Right ventricle myocardium inferior (tissue), 1 donor: ENCODE results near the gene TOM1L2. TPM values are rescaled to one million over a fixed set of nuclear protein-coding genes. Genes with fewer than 3 reads are reported as not detected.
"Not testable (repeated sequence)": the region's sequence is repeated elsewhere in the genome, so short reads cannot be mapped to it uniquely, and the experiment has no call there.

Experiments used
- ATAC-seq: fragments of 200-7000 bp; cut with Tn5 transposase; one replicate; pipeline ENCODE4 v1.9.1; 2020; ENCODE audit warnings: mild to moderate bottlenecking, moderate library complexity
- DNase-seq: peaks from one replicate; pipeline ENCODE4 v3.0.0; 2021; ENCODE audit errors: missing footprints
- intact Hi-C: fragments of 100-400 bp; cut with DNase I; formaldehyde crosslinking; loops from one replicate; pipeline ENCODE4 v1.11.0; 2022
- total RNA-seq: library from RNA; stranded (reverse); fragmentation: NEBNext Ultra II Directional; extraction: Animal tissue kit (Norgen Biotek cat#: 25700); gene quantifications from one replicate; pipeline ENCODE4 v1.2.1, GENCODE V29; 2021
- donor health status: DM: no; HTN: yes; CAD: no; lungs with severe emphysema.

TOM1L2 gene
- total RNA-seq, 1 donor from 2014 or later = 246 TPM

DNA sequence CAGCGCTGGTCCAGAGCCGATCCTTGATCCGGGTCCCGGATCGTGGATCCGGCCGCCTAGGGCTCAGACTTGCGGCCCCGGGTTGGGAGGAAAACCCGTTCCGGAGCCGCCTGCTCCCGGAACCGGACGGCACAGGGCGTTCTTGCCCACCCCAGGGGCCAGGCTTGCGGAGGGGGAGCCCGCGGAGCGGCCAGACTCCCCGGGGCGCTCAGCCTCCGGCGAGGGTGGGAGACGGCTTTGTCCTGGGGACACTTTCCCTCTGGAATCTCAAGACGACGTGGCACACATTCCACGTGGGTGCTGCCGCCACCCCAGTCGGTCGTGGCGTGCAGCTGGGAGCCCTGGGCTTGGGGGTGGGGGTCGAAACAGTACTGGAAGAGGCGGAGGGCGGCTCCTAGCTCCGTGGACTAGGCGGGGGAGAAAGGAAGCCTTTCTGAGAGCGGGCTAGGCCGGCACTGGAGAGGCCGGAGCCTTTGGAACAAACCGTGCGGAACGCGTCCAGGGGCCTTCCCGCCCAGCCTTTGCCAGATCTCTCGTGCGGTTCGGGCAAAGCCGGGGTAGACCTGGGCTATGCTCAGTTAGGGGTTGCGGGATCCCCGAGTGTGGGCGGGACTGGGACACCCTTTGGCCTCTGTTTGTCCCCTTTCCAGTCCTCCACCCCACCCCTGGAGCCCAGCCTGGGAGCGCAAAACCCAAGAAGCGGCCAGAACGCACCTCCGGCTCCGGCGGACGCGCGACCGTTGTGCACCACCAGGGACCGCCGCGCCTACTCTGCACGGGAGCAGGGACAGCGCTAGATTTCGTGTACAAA, 161.9 kb downstream of the TOM1L2 start:
- peak; percentile 47 for ATAC-seq
- intact Hi-C loops = no loop called here

DNA sequence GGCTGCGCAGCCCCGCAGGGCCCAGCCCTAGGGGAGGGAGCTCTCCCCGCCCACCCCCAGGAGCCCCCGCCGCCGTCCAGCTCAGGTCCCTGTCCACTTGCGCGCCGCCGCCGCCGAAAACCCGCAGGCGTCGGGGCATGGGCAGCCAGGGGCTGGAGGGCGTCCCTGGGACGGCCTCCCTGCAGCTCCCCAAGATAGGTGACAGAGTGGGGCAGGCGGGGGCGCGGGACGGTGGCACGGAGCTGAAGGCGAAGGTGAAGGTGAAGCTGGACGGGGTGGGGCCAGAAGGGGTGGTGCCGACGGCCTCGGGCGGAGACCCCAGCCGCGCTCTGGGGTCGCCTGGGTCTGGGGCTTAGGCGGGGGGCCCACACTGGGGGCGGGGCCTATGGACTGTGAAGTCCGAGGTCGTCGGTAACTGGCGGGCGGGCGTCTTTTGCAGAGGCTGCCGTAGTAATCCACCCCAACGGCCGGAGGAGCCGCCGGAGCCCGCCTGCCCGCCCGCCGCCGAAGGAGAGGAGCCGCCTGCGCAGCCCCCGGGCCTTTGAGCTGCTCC, 162.6 kb downstream of the TOM1L2 start:
- intact Hi-C loops = loop anchor here (5.0 kb wide), 1 partner anchor 127 kb away; the partner anchor contains the start of gene RAI1
- no peak for DNase-seq
- ATAC-seq = no peak

More for the DNA sequence above, 161.9 kb downstream of the TOM1L2 start:
- DNase-seq = no peak

DNA sequence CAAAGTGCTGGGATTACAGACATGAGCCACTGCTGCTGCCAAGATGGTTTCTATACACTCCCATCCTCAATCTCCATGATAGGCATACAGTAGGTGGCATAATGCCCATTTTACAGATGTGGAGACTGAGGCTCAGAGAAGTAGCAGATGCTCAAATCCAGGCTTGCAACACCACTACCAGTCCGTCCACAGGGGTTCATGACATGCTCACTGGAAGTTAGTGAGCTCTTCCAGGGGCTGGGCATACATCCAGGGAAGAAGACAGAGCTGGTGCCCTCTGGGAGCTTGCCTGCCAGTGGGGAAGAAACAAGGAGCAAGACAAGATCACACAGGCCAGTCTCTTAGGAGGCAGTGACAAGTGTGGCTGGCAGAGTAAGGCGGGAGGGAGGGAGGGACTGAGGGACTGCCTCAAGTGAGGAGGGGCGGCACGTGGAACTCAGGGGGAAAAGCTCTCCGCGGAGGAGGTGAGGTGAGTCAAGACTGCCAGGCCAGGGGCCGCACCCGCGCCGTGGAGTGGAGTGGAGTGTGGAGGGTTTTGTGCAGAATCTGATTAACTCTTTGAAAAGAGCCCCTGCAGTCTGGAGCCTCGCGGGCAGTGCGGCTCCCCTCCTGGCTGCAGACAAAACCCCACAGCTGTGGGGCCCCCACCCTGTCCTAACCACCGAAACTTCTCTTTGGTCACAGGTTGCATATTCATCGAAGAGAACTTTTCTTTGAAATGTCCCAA, 163.3 kb downstream of the TOM1L2 start:
- DNase-seq (no peak), ATAC-seq (no peak)
- intact Hi-C loops = loop anchor here (5.0 kb wide), 1 partner anchor 127 kb away; the partner anchor contains the start of gene RAI1

DNA sequence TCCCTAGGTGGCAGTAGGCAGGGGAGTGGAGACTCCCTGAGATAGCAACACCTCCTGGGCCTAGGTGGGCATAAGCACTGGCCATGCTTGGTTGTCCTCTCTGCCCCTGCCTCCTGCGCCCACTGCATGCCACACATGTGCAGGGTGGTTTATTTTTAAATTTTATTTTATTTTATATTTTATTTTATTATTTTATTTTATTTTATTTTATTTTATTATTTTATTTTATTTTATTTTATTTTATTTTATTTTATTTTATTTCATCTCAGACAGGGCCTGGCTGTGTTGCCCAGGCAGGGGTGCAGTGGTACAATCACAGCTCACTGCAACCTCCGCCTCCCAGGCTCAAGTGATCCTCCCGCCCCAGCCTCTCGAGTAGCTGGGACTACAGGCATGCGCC, 164.0 kb downstream of the TOM1L2 start:
- not testable (repeated sequence) for ATAC-seq, DNase-seq
- intact Hi-C loops = loop anchor here (5.0 kb wide), 1 partner anchor 126 kb away; the partner anchor contains the start of gene RAI1

DNA sequence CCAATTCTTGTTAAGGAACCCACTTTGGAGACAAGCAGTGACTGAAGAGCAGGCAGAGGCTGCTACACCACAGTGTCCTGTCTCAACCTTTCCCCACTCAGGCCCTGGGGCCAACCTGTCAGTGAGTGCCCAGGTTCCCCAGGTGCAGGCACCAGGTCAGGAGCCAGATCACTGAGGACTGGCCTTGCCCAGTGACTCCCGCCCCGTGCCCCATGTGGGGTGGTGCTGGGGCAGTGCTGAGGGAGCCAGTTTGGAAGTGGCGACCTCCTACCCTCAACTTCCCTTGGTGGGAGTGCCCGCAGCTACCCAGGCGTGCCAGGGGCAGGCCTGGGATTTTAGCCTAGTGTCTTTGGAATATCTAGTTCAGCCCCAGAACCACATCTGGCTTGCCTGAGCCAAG, 164.8 kb downstream of the TOM1L2 start:
- ATAC-seq (no peak), DNase-seq (no peak)
- intact Hi-C loops = loop anchor here (5.0 kb wide), 1 partner anchor 125 kb away; the partner anchor contains the start of gene RAI1

GRCh38 chr17:17806611-17807274, 165.5 kb downstream of the TOM1L2 start:
- intact Hi-C loops = loop anchor here (5.0 kb wide), 1 partner anchor 124 kb away; the partner anchor contains the start of gene RAI1
- ATAC-seq (no peak), DNase-seq (no peak)

DNA sequence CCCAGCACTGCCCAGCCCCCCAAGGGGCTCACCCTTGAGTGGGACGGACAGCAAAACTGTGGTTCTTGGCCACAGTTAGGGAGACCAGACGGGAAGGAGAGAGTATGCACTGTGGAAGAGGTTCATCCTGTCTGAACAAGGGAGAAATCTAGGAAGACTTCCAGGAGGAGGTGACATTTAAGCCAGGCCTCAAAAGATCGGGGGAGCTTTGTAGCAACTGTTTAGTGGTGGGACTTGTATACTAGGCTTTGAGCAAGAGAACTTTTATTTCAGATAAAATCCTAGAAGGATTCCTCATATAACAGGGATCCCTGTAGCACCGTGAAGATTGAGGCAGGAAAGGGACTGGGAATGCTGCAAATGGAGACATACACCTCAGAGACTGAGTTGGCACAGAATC, 166.2 kb downstream of the TOM1L2 start:
- ATAC-seq = no peak
- no peak for DNase-seq
- intact Hi-C loops = loop anchor here (5.0 kb wide), 1 partner anchor 124 kb away; the partner anchor contains the start of gene RAI1

- intact Hi-C loops = loop anchor here (5.0 kb wide), 1 partner anchor 123 kb away; the partner anchor contains the start of gene RAI1
- ATAC-seq = peak; percentile 65
- no peak for DNase-seq
Observed at GRCh38 chr17:17805575-17805974, 166.6 kb downstream of the TOM1L2 start.

DNA sequence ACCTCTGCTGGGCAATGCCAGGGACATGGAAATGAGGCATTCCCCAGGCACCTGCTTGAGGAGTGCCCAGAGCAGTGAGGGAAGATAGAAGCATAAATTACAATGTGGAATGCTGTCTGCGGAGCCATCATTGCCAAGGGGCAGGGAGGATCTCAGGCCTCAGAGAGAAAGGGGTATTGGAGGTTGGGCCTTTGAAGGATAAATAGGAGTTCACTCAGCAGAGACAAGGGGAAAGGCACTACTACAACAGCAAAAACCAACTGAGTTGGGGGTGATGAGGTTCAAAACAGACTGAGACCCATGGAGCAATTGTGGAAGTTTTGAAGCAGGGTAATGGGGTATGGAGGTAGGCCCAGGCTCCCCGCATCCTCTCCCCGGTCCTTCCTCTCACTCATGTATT, 168.2 kb downstream of the TOM1L2 start:
- ATAC-seq (no peak), DNase-seq (no peak)
- intact Hi-C loops = no loop called here

DNA sequence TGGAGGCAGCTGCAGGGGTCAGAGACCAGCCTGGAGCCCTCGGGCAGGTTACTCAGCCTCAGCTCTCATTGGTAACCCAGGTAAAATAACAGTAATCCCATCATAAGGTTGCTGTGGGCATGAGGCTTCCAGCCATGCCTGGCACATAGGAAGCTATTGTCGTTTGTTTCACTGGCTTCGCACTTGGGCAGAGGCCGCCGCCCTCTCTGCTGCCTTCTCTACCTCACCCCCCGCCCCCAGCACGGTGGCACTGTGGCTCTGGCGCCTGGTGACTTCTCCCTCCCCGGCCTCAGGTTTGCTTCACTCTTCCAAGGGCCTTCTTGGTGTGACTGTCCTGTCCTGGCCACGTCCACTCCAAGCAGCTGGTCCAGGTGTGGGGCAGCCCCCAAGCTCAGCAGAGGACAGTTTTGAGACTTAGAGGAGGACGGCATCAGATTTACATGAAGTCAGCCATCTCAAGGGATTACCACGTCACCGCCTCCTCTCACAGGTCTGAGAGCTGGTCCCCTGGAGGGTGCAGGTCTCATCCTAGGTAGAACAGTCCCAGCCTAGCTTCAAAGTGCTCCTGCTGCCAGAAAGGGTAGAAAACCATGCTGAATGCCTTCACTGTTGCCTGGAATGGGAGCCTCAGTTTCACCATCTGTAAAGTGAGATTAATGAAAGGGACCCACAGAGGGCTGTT, 170.3 kb downstream of the TOM1L2 start:
- intact Hi-C loops = no loop called here
- ATAC-seq = no peak
- DNase-seq = no peak

- intact Hi-C loops = no loop called here
- ATAC-seq (no peak), DNase-seq (no peak)
Observed at GRCh38 chr17:17800504-17801021, 171.6 kb downstream of the TOM1L2 start.

DNA sequence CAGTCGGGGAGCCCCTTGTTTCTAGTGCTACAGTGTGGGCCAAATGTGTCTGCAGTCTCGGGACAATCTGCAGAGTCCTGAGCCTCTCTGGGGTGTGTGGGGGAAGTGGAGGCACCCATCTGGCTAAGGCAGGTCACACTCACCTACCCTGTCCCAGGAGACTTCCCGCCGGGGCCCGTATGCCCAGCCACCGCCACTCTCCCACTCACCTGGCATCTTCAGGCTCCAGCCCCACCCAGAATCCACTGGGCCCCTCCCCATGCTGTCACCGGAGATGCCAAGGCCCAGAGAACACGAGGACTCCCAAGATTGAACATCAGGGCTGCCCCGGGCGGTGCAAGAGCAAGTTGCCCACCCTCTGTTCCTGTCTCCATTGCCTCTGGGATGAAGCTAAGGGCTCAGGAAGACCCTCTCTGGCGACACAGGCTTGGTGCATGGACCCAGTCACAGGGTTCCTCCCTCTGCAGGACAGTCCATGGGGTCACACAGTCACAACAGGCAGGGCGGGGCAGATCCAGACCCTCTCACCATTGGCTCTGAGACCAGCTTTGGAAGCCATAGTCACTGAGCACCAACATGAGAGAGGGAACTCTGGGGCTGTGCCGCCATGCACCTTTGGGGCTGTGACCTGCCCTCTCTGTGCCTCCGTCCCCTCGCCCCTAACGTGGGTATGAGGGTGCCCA, 173.5 kb downstream of the TOM1L2 start:
- ATAC-seq = no peak
- intact Hi-C loops = no loop called here
- DNase-seq = no peak

GRCh38 chr17:17798010-17798556, 174.1 kb downstream of the TOM1L2 start:
- intact Hi-C loops = no loop called here

GRCh38 chr17:17797119-17797809, 174.9 kb downstream of the TOM1L2 start:
- DNase-seq (no peak), ATAC-seq (peak; percentile 15)
- intact Hi-C loops = no loop called here

More at GRCh38 chr17:17798010-17798556, 174.1 kb downstream of the TOM1L2 start:
- DNase-seq = no peak
- no peak for ATAC-seq

GRCh38 chr17:17796787-17797061, 175.5 kb downstream of the TOM1L2 start:
- no peak for DNase-seq
- intact Hi-C loops = no loop called here
- ATAC-seq = no peak

DNA sequence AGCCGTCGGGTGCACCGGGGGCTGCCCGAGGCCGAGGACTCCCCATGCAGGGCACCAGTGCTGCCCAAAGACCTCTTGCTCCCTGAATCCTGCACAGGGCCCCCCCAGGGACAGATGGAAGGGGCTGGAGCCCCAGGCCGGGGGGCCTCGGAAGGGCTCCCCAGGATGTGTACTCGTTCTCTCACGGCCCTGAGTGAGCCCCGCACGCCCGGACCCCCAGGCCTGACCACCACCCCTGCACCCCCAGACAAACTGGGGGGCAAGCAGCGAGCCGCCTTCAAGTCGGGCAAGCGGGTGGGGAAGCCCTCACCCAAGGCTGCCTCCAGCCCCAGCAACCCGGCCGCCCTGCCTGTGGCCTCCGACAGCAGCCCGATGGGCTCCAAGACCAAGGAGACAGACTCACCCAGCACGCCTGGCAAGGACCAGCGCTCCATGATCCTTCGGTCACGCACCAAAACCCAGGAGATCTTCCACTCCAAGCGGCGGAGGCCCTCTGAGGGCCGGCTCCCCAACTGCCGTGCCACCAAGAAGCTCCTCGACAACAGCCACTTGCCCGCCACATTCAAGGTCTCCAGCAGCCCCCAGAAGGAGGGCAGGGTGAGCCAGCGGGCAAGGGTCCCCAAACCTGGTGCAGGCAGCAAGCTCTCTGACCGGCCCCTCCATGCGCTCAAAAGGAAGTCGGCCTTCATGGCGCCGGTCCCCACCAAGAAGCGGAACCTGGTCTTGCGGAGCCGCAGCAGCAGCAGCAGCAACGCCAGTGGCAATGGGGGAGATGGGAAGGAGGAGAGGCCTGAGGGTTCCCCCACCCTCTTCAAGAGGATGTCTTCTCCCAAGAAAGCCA, 176.0 kb downstream of the TOM1L2 start:
- intact Hi-C loops = no loop called here
- no peak for ATAC-seq
- DNase-seq = no peak
